Glomerular visceral epithelial cell (primary cell): Measurements from ENCODE around the gene INSIG1.

Experiments
- DNase-seq: peaks from one replicate; pipeline ENCODE4 v3.0.0-alpha.2; 2016; ENCODE audit errors: extremely low spot score

INSIG1 gene

DNA sequence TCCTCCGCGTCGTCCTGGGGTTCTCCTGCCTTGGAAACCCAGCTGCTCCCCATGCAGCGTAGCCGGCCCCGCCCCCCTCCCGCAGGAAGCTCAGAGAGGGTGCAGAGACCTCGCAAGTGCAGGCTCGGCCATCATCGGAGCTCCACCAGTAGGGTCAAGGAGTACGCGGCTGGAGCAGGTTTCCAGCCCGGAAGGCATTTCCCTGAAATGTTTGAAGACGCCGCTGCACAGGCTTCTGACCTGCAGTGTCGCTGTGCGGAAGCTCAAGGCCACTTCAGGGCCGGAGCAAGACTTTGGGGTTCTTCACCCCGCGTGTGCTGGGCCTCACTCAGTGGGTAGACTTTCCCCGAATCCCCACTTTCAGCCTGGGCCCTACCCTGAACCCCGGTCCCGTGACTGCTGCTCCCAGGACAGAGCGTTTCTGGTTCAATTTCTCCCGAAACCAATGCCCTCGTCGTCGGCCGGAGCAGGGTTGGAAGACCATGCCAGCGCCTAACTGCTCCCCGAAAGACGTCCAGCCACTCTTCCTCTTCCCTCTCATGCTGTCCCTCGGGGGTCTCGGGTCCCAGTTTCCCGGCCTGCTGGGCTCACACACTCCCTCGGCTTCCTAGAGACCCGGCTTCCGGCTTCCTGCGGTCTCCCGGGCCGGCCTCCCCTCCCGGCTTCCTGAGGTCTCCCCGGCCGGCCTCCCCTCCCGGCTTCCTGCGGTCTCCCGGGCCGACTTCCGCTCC, 52.1 kb downstream of the INSIG1 start:
- no peak for DNase-seq

GRCh38 chr7:155351120-155351870, 53.6 kb downstream of the INSIG1 start:
- no peak for DNase-seq

DNA sequence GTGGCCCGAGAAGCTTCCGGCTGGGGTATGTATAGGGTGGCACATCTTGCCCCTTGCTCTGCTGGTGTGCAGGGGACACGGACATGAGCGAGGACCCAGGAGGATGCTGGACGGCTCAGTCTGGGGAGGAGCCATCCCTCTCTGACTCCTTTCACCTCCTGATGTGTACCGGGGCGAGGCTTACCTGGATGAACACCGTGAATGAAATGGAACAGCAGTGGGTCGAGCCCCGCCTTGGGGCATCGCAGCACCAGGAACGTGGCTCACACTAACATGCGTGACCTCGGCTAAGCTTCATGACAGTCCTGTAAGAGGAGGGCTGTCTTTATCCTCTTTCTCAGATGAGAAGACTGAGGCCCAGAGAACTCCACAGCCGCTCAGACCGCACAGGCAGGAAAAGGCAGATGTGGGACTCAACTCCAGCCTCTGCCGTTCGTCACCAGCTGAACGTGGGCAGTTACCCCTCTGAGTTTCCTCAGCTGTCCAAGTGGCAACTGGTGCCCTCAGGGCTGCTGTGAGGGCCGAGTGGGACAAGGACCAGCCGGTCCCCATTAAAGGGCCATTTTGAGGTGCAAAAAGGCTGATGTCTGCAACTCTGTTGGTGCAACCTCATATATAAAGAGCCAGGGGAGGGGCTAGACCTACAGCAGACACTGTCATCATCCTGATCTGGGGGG, 54.5 kb downstream of the INSIG1 start:
- no peak for DNase-seq

GRCh38 chr7:155352753-155353115, 55.1 kb downstream of the INSIG1 start:
- DNase-seq: no peak

DNA sequence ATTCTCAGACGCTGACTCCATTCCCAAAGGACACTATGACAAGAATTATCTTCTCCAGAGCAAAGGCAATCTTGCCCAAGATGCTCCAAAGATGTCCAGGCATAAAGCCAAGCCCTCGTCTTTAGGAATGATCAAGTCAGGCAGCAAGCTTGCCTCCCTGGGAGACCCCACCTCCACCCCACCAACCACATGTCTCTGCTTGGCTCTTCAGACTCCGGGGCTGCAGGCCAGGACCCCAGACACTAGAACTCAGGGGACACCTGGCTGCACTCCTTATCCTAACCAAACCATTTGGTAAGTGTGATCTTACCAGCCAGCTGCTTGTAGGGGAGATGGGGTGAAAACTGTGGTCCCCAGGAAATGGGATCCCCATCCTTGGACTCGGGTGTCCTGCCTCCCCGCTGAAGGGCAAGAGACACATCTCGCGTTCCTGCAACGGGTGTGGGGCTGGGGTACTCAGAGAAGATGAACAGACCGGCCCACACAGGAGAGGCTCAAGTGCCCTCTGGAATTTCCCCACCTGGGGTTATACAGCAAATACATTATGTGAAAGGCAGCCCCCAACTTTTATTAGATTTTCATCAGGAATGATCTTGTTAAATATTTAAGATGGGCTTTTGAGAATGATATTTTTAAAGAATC, 55.7 kb downstream of the INSIG1 start:
- no peak for DNase-seq

- no peak for DNase-seq
Observed at GRCh38 chr7:155354371-155355048, 56.8 kb downstream of the INSIG1 start.

DNA sequence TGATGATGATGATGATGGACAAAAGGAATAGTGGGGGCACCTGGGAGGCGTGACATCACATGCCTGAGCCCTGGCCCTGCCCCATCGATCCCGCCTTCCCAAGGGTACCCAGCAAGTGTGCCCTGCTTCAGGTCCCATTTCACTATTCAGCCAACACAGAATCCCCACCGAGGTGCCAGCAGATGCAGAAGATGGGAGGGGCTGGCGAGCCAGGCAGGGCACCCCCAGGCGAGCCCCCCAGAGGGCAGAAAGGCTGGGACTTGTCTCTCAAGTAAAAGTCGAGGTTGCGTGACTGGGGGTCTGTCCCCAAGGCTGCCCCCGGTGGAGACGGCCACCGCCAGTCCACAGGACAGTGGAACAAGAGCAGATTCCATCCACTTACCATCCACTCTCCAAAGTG, 57.5 kb downstream of the INSIG1 start:
- no peak for DNase-seq

DNA sequence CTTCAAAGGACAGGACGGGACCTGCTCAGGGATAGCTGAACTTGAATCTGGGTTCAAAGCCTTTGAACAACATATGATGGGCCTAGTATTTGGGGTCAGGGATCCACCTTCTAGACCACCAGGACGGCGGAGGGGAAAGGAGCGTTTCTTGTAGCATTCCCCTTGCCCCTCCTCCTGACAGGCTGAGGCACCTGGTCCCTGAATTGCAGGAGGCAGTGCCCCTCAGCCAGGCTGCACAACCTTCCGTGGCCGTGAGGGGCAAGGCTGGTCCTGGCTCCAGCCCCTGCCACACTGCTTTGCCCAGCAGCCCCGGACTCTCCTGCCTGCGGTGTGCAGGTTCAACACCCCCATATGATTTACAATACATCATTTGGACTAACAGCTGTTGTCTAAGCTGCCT, 58.1 kb downstream of the INSIG1 start:
- no peak for DNase-seq

DNA sequence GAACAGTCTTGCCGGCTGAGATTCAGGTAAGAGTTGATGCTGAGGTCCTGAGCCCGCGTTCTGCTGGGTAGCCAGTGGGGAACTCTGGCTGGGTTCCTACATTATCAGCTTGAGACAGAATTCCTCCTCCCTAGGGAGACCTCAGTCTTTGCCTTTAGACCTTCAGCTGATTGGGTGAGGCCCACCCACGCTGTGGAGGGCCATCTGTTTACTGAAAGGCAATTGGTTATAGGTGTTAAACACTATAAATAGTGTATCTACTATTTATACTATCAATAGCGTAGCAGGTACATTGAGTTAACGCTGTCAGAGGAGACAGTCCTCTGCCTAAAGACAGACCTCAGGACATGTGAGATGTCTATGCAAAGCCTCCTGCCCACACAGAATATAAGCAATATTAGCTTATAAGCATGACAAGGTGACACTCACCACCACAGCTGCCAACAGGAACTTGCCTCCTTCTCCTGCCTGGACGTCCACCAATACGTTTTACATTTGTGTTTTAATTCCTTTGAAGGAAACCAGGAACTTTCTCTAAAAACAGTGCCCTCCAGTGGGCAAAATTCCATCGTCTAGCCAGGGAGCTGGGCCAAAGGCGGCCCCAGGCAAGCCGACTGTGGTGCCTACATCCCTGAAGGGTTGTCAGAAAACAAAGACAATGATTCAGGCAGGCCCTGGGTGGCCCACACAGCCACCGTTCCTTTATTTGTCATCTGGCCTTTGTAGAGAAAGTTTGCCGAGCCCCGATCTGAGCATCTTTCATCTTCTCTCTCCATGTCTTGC, 58.8 kb downstream of the INSIG1 start:
- peak; percentile 14 for DNase-seq

GRCh38 chr7:155357573-155358041, 59.9 kb downstream of the INSIG1 start:
- no peak for DNase-seq

DNA sequence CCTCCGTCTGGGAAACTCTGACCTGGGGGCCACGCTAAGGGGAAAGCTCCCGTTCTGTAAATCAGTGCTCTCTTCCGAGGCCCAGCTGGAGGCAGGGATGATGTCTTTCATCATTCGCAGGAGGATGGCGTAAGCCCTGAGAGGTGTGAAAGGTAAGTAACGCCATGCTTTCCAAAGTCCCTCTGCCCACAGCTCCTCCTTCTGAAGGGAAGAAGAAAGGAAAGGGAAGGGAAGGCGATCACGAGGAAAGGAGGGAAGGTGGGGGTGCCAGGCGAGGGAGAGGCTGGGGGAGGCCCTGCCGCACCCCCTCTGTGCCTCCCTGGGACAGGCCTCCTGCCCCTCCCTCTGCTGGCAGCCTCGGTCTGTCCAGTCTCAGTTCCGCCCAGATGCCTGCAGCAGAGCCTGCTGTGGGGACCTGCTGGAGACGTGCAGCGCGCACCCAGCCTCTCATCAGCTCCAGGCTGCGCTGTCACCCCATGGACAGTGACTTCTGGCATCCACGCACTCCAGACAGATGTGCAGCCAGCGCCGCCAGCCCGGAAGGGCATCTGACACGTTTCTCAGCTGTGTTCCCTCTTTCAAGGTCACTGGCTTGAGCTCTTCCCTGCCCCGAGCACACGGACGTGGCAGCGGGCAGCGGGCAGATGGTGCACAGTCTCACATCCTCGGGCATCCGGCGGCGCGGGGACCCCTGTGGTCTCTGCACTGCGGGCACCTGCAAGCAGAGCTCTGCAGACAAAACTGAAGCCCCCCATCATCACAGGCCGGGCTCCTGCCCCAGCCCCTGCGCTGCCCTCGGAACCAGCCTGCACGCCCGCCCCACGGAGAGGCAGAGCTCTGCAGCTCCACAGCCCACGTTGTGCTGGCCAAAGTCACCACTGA, 60.6 kb downstream of the INSIG1 start:
- DNase-seq: no peak

DNA sequence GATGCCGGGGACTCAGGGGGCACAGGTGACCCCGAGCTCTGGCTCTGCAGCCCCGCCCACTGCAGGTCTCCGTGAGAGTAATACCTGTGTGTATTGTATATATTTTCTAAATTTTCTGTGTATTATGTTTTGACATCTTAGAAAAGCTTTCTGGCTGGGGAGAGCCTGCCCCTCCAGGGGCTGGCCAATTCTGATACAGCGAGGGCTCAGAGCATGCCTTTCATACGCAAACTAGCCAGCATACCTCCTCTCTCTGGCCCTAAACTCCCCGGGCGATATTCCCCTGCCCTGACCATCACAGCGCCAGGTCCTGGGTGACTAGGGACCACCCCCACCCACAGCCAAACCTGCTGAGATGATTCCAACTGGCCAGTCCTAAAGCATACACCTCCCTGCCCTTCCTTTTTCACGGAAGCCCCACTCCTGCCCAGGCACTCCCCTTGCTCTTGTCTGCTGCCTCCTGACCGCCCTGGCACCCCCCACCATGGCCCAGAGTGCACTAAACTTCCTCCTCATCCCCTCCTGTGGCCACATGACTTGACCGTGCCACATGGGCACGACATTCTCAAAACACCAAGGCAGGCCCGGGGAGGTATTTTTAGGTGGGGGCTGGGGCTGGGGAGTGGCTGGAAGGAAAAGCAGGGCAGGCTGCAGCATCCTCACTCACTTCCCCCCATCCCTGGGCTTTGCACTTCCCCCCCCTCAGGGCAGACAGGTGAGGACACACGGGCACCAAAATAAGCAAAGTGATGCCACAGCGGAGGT, 61.5 kb downstream of the INSIG1 start:
- DNase-seq: no peak
